Muscle of arm (tissue), 14 donors: ENCODE measurements around the gene ZNF679. TPM values are rescaled to one million over a fixed set of nuclear protein-coding genes. Genes with fewer than 3 reads are reported as not detected.
"Not testable (repeated sequence)": the region's sequence is repeated elsewhere in the genome, so short reads cannot be mapped to it uniquely, and the experiment has no call there.

Source experiments
- DNase-seq: peaks from one replicate; pipeline ENCODE4 v3.0.0-alpha.2; 2013
- long read RNA-seq, 11 donors: transcript quantifications; one replicate each; lab custom pipeline, GENCODE V29; 2026
- polyA plus RNA-seq, 12 donors: library from polyadenylated mRNA; unstranded; fragments of 120-200 nt; gene quantifications; one replicate each; pipeline ENCODE4 v1.2.1, GENCODE V29; 2013; ENCODE audit not compliant: insufficient read length in 12 of 12

ZNF679 gene
- not detected for polyA plus RNA-seq
- long read RNA-seq, donor 1 = 0 reads
- long read RNA-seq, donor 2 = 0 reads
- long read RNA-seq, donor 3 = 0 reads
- long read RNA-seq, donor 4 = 0 reads
- long read RNA-seq, donor 5 = 0 reads
- long read RNA-seq, donor 6 = 0 reads
- long read RNA-seq, donor 7 = 0 reads
- long read RNA-seq, donor 8 = 0 reads
- long read RNA-seq, donor 9 = 0 reads
- long read RNA-seq, donor 10 = 0 reads
- long read RNA-seq, donor 11 = 0 reads

DNA sequence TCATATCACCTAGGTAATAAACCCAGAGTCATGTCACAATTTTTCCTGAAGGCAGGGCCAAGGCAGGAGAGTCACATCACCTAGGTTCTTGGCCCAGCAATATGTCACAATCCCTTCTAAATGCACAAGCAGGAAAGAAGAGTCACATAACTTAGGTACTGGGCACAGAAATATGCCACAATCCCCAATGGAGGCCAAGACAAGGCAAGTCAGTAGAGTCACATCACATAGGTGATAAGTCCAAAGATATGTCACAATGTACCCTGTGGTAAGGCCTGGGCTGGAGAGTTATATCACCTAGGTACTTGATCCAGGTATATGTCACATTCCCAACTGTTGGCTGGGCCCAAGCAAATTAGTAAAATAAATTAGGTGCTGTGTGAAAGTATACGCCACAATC lies at the start of gene ZNF679:
ZNF679 (plus strand) TSS at position 301 of the 400 bp plus-strand sequence. CDS start 20,644 bp downstream, outside the sequence.
- DNase-seq = not testable (repeated sequence)

DNA sequence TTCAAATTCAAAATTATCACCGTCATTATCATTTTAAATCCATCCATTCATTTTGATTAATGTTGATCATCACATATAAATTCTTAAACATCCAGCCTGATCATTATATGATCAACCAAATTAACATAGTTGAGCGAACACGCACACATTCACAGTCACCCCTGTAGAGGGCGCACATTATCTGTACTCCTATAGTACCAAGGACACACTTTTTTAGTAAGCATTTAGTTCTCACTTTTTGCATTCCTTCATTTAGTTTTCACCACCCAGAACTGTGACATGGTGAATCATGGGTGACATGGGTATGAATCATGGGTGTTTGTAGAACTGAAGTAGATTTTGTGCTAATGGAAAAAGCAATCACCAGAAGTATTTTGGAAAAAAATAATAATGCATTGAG lies 47.3 kb upstream of the ZNF679 start:
- DNase-seq = no peak

DNA sequence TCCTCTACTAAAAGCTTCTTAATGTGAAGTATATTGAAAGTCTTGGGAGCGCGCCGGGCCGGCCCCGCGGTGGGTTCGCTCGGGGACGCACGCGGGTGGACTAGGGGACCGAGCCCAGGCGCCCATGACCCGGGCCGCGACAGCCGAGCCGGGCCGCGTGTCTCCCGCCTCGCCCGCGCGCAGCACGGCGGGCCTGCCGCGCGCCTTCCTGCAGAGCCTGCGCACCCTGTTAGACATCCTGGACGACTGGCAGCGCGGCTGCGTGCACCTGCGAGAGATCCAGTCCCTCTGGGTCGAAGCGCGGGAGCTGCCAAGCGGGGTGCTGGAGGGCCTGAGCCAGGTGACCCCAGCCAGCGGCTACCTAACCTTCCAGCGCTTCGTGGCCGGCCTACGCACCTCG lies 46.7 kb upstream of the ZNF679 start:
- no peak for DNase-seq

DNA sequence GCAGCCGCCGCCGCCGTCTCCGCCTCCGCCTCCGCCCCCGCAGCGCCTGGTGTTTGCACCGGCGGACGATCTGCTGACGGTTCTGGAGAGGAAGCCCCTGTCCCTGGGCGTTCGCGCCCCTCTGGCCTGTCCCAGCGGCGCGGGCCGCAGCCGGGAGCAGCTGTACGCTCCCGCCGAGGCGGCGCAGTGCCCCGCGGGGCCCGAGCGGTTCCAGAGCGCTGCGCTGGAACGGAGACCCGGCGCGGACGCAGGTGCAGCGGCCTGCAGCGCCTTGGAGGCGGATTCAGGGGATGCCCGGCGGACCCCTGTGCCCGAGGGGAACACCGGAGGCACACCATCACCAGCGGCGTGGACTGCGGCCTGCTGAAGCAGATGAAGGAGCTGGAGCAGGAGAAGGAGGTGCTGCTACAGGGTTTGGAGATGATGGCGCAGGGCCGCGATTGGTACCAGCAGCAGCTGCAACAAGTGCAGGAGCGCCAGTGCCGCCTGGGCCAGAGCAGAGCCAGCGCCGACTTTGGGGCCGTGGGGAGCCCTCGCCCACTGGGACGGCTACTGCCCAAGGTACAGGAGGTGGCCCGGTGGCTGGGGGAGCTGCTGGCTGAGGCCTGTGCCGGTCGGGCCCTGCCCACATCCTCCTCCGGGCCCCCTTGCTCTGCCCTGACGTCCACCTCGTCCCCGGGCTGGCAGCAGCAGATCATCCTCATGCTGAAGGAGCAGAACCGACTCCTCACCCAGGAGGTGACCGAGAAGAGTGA lies 46.1 kb upstream of the ZNF679 start:
- DNase-seq = no peak

DNA sequence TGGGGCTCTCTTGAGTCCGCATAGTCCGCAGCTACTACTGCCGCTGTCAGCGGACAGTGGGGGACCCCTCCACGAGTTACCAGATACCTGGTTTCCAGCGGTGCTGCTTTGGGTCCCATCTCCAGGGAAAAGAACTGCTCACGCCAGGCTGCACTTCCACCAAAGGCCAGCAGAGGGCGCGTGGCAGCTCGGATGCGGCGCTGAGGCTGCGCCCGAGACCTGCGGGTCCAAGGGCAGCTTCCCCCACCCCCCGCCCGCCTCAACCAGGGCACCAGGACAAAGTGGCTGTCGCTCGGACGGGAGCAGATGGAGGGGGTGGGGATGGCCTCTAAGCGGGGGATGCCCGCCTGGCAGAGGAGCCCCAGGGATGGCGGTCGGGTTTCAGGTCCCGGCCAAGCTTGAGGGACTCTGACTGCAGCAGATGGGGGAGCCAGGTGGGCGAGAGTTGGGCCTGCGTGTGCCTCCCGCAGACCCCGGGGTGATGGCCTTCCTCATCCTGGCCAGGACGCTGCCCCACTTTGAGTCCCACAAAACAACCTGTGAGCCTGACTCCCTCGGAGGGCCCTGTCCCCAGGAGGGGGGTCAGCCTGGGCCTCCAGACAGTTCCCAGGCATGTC lies 45.0 kb upstream of the ZNF679 start:
- DNase-seq = no peak

DNA sequence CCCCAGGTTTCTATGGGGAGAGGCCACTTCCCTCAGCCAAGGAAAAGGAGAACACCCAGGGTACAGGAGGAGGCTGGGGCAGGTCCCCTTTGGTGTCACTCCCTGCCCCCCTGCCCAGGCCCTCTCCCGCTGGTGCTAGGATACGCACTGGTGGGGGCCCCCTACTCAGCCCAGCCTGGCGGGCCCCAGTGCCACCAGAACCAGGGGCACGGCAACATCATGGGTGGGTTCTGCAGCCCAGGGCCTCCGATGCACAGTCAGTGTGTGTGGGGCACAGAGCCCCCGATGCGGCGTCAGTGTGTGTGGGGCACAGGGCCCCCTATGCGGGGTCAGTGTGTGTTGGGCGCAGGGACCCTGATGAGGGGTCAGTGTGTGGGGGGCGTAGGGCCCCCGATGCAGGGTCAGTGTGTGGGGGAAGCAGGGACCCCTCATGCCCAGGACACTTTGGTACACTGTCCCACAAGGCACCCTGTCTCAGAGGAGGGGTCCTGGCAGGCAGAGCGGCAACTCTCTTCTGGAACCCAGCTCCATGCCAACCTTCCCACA lies 44.4 kb upstream of the ZNF679 start:
- DNase-seq = no peak

DNA sequence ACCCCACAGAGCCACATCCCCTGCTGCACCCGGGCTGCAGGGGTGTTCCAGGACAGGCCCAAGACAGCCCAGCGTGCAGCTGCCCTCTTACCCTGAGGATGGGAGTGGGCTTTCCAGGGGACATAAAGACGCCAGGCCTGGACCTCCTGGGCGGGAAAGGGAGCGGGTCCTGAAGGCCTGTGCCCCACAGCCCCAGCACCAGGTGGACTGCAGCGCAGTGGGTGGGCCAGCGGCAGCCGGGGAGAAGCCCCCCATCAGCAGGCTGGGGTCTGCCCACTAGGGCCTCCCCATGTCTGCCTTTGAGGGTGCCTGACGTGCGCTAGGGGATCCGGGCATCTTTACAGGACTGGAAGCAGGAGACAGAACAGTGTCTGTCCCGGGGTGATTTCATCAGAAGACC lies 43.9 kb upstream of the ZNF679 start:
- no peak for DNase-seq

DNA sequence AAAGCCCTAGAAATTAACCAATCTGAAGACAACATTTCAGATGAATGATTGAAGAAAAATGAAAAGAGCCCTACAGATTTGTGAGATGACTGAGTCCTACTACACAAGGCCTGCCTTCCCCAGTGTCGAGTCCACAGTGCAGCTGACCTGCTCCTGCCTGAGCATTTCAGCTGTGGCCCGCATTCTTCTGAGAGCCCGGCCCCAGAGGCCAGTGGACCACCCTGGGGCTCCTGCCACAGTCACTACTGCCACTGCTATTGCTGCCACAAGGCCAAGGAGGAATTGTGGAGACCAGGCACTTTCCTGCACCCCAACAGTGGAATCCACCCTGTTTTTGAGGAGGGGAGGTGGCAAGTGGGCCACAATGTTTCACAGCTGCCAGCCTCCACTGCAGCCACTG lies 40.9 kb upstream of the ZNF679 start:
- no peak for DNase-seq

DNA sequence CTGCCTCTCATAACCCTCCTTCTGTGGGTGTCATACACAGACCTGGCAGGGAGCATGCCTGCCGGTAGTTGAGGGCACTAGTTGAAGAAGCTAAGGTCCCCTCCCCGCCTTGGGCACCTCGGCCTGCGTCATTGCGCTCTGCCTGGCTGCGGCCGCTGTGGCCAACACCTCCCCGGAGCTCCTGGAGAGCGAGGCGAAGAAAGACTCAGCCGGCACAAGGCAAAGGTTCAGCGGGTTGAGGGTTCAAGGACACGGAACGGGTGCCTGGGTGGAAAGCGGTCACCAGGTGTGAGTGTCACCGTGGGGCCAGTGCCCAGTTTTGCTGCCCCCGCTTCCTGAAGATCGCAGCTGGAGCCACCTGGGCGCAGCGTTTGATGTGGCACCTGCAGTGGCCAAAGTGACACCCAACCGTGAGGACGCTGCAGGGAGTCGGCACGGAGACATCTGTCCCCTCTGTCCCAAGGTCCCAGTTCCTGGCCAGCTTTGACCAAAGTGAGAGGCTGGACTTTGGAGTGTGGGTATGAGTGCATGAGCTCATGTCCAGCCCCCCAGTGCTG lies 36.0 kb upstream of the ZNF679 start:
- no peak for DNase-seq

DNA sequence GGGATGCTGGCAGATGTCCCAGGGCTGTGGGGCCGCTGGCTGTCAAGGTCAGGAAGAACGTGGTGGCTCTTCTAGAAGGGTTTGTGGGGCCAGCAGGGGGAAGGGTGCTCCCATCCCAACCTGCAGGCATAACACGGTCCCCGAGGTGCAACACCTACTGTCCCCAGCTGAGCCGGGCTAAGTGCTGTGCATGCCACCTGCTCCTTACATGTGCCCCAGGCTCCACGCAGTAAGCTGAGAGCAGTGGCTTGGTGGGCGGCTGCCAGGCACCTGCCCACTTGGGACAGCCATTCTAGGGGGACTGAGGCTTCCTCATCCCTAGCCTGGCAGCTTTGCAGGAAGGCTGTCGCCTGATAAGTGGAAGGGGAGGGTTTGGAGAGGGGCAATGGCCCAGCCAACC lies 35.5 kb upstream of the ZNF679 start:
- DNase-seq = no peak

DNA sequence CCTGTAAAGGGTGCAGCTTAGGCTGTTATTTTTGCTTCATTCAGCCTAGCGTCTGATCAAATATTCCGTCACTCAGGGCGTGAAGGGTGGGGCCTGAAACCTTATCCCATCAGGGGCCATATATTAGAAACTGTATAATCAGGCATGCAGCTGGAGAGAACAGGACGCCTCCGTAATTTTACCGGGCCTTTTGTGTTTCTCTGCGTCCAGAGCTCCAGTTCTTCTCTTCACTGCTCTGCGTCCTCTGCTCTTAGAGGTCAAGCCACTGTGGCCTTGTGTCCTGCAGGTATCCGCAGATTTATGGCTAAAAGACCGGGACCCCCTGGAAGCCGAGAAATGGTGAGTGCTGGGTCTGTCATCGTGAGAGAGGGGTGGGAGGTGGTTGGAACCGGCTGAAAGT lies 21.4 kb upstream of the ZNF679 start, which contains the start of gene ZNF735:
ZNF735 (plus strand) TSS at position 301 of the 400 bp plus-strand sequence; CDS start at position 301, 0 bp downstream.
- no peak for DNase-seq

DNA sequence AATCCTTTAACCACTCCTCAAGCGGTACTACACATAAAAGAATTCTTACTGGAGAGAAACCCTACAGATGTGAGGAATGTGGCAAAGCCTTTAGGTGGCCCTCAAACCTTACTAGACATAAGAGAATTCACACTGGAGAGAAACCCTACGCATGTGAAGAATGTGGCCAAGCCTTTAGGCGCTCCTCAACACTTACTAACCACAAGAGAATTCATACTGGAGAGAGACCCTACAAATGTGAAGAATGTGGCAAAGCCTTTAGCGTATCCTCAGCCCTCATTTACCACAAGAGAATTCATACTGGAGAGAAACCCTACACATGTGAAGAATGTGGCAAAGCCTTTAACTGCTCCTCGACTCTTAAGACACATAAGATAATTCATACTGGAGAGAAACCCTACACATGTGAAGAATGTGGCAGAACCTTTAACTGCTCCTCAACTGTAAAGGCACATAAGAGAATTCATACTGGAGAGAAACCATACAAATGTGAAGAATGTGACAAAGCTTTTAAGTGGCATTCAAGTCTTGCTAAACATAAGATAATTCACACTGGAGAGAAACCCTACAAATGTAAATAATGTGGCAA lies 8.5 kb upstream of the ZNF679 start:
- not testable (repeated sequence) for DNase-seq

DNA sequence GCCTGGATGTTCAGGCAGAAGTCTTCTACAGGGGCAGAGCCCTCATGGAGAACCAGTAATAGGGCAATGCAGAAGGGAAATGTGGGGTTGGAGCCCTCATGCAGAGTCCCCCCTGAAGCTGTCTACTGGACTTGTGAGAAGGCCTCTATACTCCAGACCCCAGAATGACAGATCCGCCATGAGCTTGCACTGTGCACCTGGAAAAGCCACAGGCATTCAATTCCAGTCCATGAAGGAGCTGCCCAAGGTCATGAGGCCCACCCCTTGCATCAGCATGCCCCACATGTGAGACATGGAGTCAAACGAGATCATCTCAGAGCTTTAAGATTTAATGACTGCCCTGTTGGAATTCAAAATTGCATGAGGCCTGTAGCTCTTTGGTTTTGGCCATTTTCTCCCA lies 4.9 kb upstream of the ZNF679 start:
- DNase-seq = no peak

DNA sequence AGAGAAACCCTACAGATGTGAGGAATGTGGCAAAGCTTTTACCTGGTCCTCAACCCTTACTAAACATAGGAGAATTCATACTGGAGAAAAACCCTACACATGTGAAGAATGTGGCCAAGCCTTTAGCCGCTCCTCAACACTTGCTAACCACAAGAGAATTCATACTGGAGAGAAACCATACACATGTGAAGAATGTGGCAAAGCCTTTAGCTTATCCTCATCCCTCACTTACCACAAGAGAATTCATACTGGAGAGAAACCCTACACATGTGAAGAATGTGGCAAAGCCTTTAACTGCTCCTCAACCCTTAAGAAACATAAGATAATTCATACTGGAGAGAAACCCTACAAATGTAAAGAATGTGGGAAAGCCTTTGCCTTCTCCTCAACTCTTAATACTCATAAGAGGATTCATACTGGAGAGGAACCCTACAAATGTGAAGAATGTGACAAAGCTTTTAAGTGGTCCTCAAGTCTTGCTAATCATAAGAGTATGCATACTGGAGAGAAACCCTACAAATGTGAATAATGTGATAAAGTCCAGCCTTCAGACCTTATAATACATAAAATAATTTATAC lies 38.2 kb downstream of the ZNF679 start:
- no peak for DNase-seq

DNA sequence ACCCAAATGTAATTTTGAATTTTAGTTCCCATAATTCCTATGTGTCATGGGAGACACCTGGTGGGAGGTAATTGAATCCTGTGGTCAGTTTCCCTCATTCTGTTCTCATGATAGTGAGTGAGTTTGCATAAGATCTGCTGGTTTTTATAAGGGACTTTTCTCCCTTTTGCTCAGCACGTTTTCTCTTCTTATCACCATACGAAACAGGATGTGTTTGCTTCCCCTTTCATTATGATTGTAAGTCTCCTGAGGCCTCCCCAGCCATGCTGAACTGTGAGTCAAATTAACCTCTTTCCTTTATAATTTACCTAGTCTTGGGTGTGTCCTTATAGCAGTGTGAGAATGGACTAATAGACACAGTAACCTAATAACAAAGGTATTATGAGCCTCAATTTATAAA lies 49.4 kb downstream of the ZNF679 start:
- DNase-seq = no peak

DNA sequence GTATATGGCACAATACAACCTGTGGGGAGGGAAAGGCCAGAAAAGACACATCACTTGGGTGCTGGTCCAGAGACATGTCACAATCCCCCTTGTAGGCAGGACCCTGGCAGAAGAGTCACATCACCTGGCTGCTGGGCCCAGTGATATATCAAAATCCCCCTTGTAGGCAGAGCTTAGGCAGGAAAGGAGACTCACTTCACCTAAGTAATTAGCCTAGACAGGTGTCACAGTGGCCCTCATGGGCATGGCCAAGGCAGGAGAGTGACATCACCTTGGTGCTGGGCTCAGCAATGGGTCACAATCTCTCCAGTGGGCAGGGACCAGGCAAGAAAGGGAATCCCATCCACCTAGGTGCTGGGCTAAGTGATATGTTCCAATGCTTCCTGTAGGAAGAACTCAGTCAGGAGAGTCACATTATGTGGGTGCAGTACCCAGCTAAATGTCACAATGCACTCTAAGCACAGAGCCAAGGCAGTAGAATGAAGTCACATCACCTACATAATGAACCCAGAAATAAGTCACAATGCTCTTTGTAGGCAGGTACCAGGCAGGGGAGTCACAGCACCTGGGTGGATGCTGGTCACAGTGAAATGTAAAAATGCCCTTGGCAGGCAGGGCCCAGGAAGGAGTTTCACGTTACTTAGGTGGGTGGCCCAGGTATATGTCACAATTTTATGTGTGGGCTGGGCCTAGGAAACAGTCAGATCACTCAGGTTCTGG lies 66.6 kb downstream of the ZNF679 start:
- no peak for DNase-seq

DNA sequence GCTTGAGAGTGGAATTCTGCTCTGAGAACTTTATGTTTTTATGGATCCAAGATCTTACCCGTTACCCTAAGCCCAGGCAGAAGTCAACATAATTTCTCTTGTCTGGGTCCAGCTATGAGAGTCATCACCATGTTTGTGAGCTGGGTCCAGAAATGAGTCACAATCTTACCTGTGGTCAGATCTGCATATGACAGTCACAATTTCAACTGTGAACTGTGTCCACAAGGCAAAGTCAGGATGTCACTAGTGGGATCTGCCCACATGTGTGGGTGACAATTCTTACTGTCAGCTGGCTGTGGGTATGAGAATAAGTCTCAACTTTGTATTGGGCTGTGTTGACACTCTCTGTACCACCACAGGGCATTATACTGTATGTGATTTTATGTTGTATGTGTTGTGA lies 69.1 kb downstream of the ZNF679 start:
- not testable (repeated sequence) for DNase-seq

DNA sequence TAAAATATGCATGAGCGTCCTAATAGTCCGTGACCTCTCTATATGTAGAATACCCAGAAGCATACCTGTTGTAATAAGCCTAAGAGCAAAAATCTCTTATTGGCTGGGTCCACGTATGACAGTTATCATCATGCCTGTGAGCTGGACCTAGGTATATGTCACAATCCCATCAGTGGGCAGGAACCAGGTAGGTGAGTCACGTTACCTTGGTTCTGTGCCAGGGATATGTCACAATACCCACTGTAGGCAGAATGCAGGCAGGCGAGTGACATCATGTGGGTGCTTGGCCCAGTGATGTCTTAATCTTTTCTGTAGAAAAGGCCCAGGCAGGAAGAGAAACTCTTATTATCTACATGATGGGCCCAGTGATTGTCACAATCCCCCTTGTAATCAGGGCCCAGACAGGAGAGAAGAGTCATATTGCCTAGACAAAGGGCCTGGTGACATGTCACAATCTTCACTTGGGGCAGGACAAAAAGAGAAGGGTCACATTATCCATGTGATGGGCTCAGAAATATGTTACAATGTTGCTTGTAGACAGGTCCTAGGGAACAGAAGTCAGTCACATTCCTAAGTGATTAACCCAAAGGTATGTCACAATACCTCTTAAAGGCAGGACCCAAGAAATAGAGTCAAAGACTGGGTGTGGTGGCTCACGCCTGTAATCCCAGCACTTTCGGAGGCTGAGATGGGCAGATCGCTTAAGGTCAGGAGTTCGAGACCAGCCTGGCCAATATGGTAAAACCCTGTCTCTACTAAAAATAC lies 72.5 kb downstream of the ZNF679 start:
- no peak for DNase-seq

DNA sequence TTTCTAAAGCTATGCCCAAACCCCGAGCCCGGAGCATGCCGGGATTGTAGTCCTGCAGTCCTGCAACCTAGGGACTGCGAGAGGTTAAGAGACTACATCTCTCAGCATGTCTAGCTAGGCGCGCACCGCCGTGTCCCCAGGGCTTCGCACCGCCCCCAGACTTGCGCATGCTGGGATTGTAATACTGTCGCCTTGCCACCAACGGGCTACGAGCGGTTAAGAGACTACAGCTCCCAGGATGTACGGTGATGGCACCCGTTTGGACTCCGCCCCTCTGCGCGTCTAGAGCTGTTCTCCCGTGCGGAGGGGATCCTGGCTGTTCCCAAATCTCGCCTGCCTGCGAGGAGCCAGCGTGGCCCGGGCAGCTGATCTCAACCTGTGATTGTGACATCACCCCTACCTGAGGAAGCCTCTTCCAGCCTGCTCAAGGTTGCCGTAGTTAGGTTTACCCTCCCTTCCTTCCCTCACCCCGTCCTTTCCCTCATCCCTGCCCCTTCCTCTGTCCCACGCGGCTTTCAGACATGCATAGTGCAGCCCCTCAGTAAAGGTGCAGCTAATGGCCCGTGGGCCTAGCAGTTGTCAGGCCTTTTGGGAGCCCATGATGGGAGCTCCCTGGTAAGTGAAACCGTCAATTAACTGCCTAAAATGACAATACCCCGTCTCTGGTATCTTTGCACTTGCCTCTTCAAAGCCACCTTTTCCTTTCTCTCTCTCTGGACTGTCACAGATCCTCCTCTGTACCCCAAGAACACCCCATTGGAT lies 79.2 kb downstream of the ZNF679 start:
- DNase-seq = peak; percentile 86

DNA sequence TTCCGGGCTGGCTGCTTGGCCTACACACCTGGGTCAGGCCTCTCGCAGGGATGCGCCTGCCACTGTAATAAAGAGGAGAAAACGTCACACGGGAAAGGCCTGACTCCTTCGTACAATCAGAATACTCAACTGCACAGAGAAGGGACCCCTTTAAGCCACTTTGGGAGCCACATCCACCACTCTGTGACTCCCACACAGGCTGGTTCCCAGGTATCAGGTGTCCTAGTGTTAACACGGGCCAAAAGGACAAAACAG lies 79.7 kb downstream of the ZNF679 start:
- DNase-seq = no peak
